HCT116 (cell line): ENCODE data around the gene YBX2.

Experiments used
- ATF3 ChIP-seq: IDR thresholded peaks from 2 replicates; pipeline ENCODE4 v1.6.1; 2012
- CTCF ChIP-seq, 3 experiments: fragments of 200-600 bp in 1 of 3; sonication (generic) in 1 of 3; IDR thresholded peaks in 2 of 3; conservative IDR thresholded peaks in 1 of 3; 2 replicates each; pipeline ENCODE4 v1.5.1; 2012 to 2017; ENCODE audit warnings: low read depth in 2 of 3, low read length in 2 of 3, antibody characterized with exemption in 1 of 3, borderline replicate concordance in 1 of 3, control low read depth in 1 of 3, mild to moderate bottlenecking in 1 of 3, mixed read lengths in 1 of 3, mixed run types in 1 of 3, moderate library complexity in 1 of 3; ENCODE audit not compliant: insufficient read depth in 1 of 3
- EGR1 ChIP-seq: IDR thresholded peaks from 2 replicates; pipeline ENCODE4 v1.6.1; 2012; ENCODE audit warnings: low read depth
- EZH2 ChIP-seq: fragments of 200-600 bp; sonication (generic); IDR thresholded peaks from 2 replicates; pipeline ENCODE4 v1.6.1; 2017; ENCODE audit warnings: antibody characterized with exemption, mixed run types
- EZH2phosphoT487 ChIP-seq: fragments of 200-600 bp; IDR thresholded peaks from 2 replicates; pipeline ENCODE4 v1.6.1; 2018; ENCODE audit warnings: antibody characterized with exemption, borderline replicate concordance
- JUND ChIP-seq: IDR thresholded peaks from 2 replicates; pipeline ENCODE4 v1.6.1; 2012
- MAX ChIP-seq: IDR thresholded peaks from 2 replicates; pipeline ENCODE4 v1.6.1; 2012
- POLR2AphosphoS5 ChIP-seq: IDR thresholded peaks from 2 replicates; pipeline ENCODE4 v1.6.1; 2011; ENCODE audit warnings: mild to moderate bottlenecking, low read depth, low read length, moderate library complexity
- RAD21 ChIP-seq: IDR thresholded peaks from 2 replicates; pipeline ENCODE4 v1.6.1; 2012; ENCODE audit warnings: low read depth, mild to moderate bottlenecking
- REST ChIP-seq: IDR thresholded peaks from 2 replicates; pipeline ENCODE4 v1.6.1; 2012; ENCODE audit warnings: low read depth
- SIN3A ChIP-seq: IDR thresholded peaks from 2 replicates; pipeline ENCODE4 v1.6.1; 2012; ENCODE audit warnings: low read depth
- SP1 ChIP-seq: IDR thresholded peaks from 2 replicates; pipeline ENCODE4 v1.6.1; 2012; ENCODE audit warnings: low read depth
- SRF ChIP-seq: IDR thresholded peaks from 2 replicates; pipeline ENCODE4 v1.6.1; 2012; ENCODE audit warnings: low read depth
- ZFX ChIP-seq: fragments of 450-650 bp; IDR thresholded peaks from 2 replicates; pipeline ENCODE4 v1.6.1; 2017

GRCh38 chr17:7241090-7241733, 53.2 kb downstream of the YBX2 start:
- TF ChIP-seq CTCF (IDR thresholded peaks at IDR 0.05 in 2 of 3, conservative IDR thresholded peaks at IDR 0.05 in 1 of 3; ENCODE audit: borderline replicate concordance in 1 of 3, insufficient read depth in 1 of 3, low read depth in 2 of 3, low read length in 2 of 3) (no peak), REST (no peak), ATF3 (no peak), EGR1 (no peak), EZH2 (no peak), SIN3A (no peak), SP1 (no peak), POLR2AphosphoS5 (no peak), JUND (no peak), EZH2phosphoT487 (no peak), RAD21 (no peak), MAX (no peak), ZFX (no peak), SRF (no peak)
